B cell (primary cell): ENCODE measurements around the gene RRBP1.

Experiments
- CTCF ChIP-seq: fragments of 200-600 bp; IDR thresholded peaks from one replicate; pipeline ENCODE4 v1.8.0; 2022; ENCODE audit warnings: antibody characterized with exemption, mild to moderate bottlenecking
- EZH2 ChIP-seq: IDR thresholded peaks from 2 replicates; pipeline ENCODE4 v1.6.1; 2012; ENCODE audit warnings: borderline replicate concordance, low read depth, mild to moderate bottlenecking, moderate library complexity, low read length; ENCODE audit not compliant: insufficient read depth, poor library complexity, severe bottlenecking

- TF ChIP-seq EZH2 (no peak), CTCF (no peak)
Observed at GRCh38 chr20:17701826-17702225, 19.8 kb upstream of the RRBP1 start.
